ENCODE measurements around the gene CBFA2T2.
"Not testable (repeated sequence)": the region's sequence is repeated elsewhere in the genome, so short reads cannot be mapped to it uniquely, and the experiment has no call there.

The CBFA2T2 gene

DNA sequence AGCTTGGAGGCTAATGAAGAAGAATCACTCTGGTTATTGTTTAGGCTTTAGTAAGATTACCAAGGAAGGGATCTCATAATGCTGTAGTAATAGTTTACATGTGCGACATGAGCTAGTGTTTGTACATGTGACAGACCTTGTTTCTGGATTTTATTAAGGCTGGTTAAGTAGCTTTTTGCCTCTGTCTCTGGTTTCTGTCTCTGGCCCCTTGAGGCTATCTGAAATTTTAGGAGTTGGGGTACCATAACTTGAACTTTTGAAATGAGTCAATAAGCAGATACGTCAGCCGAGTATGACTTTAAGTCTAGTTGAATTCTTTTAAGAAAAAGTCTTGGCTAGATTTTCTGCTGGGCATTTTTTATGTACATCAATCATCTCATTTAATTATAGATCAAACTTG is 9.5 kb downstream of the CBFA2T2 start:
- TF ChIP-seq, protein P1, sequence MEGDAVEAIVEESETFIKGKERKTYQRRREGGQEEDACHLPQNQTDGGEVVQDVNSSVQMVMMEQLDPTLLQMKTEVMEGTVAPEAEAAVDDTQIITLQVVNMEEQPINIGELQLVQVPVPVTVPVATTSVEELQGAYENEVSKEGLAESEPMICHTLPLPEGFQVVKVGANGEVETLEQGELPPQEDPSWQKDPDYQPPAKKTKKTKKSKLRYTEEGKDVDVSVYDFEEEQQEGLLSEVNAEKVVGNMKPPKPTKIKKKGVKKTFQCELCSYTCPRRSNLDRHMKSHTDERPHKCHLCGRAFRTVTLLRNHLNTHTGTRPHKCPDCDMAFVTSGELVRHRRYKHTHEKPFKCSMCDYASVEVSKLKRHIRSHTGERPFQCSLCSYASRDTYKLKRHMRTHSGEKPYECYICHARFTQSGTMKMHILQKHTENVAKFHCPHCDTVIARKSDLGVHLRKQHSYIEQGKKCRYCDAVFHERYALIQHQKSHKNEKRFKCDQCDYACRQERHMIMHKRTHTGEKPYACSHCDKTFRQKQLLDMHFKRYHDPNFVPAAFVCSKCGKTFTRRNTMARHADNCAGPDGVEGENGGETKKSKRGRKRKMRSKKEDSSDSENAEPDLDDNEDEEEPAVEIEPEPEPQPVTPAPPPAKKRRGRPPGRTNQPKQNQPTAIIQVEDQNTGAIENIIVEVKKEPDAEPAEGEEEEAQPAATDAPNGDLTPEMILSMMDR (IDR thresholded peaks at IDR 0.05; ENCODE audit: extremely low read depth, missing control alignments): no peak

DNA sequence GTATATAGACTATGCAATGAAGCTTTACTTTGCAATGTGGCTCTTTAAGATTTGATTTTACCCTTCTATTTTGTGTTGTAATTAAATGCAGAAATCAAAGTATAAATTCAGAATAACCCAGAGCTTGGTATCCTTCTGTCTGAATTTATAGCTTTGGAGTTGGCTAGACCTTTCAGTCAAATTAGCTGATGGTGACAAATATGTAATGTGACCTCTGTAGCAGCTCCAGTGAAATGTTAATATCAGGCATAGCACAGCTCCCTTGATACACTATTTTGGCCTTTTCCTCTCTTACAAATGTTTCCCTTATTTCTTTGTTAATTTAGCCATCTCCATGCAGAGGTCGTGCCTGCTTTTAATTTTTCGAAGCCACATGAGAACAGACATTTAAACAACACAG is 11.1 kb downstream of the CBFA2T2 start:
- TF ChIP-seq, protein P1 (IDR thresholded peaks at IDR 0.05; ENCODE audit: extremely low read depth, missing control alignments): no peak
- DNase-seq (ENCODE audit: low spot score): no peak

More for the DNA sequence above, 9.5 kb downstream of the CBFA2T2 start:
- DNase-seq (ENCODE audit: low spot score): peak; percentile 29

DNA sequence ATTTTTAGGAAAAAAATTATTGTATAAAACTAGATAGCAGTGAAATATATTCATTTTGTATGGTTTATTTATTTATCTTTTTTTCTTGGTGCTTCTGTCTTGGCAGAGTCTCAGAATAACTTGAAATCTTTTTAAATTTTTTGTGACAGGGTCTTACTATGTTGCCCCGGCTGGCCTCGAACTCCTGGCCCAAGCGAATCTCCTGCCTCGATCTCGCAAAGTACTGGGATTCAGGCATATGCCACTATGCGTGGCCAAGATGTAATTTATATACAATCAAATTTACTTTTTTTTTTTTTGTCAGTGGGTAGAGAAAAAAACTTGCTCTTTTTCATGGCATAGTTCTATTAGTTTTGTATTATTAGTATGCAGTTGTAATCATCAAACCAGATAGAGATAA is 13.7 kb downstream of the CBFA2T2 start:
- no peak for DNase-seq (ENCODE audit: low spot score)

DNA sequence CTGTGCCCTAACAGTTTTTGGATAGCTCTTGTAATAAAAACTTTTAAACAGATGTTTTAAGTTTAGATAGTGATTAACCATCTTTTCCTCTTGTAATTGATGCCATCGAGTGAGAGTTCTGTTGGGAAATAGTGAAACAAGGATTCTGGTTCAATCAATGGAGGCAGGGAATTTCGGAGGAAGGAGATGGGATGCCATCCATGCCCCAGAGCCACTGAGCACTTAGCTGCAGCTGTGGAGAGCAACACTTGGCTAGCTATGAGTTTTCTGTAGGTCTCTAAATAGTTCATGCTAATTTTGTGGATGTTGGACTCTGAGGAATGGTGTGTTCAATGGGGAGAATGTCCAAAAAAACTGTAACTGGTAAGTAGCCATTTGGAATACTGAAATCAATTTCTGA is 16.7 kb downstream of the CBFA2T2 start:
- TF ChIP-seq, protein P1 (IDR thresholded peaks at IDR 0.05; ENCODE audit: extremely low read depth, missing control alignments): no peak
- no peak for DNase-seq (ENCODE audit: low spot score)

More for the DNA sequence above, 13.7 kb downstream of the CBFA2T2 start:
- TF ChIP-seq, protein P1 (IDR thresholded peaks at IDR 0.05; ENCODE audit: extremely low read depth, missing control alignments): no peak

DNA sequence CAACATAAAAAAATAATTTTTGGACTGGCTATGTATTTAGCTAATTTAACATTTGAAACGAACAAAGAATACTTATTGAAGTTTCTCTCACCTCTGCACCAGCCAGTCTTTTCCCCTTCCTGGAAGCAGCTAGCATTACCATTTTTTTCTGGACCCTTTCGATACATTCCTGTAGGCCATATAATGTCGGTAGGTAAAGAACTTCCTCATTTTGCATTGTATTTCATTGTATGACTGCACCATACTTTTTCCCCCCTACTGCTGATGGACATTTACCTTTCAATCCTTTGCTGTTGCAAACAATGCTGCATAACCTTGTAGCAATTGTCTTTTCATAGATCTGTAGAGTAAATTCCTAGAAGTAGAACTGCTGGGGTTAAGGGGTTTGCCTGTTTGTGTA is 17.6 kb downstream of the CBFA2T2 start:
- no peak for DNase-seq (ENCODE audit: low spot score)
- TF ChIP-seq, protein P1 (IDR thresholded peaks at IDR 0.05; ENCODE audit: extremely low read depth, missing control alignments): no peak

DNA sequence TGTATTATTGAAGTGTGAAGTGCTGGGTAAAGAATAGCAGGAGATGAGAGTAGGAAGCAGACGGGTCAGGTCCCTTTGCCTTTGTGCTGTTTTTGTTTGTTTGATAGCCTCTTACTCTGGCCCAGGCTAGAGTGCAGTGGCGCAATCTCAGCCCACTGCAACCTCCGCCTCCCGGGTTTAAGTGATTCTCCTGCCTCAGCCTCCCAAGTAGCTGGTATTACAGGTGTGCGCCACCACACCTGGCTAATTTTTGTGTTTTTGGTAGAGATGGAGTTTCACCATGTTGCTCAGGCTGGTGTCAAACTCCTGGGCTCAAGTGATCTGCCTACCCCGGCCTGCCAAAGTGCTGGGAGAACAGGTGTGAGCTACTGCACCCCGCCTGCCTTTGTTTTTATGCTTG is 18.1 kb downstream of the CBFA2T2 start:
- DNase-seq (ENCODE audit: low spot score): not testable (repeated sequence)

DNA sequence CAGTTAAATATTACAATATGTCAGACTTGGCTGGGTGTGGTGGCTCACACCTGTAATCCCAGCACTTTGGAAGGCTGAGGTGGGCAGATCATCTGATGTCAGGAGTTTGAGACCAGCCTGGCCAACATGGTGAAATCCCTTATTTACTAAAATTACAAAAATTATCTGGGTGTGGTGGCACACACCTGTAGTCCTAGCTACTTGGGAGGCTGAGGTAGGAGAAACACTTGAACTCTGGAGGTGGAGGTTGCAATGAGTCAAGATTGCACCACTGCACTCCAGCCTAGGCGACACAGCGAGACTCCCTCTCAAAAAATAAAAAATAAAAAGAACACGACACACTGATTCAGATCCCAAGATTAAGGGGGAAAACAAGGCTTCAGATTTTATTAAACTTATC is 19.2 kb downstream of the CBFA2T2 start:
- DNase-seq (ENCODE audit: low spot score): not testable (repeated sequence)

DNA sequence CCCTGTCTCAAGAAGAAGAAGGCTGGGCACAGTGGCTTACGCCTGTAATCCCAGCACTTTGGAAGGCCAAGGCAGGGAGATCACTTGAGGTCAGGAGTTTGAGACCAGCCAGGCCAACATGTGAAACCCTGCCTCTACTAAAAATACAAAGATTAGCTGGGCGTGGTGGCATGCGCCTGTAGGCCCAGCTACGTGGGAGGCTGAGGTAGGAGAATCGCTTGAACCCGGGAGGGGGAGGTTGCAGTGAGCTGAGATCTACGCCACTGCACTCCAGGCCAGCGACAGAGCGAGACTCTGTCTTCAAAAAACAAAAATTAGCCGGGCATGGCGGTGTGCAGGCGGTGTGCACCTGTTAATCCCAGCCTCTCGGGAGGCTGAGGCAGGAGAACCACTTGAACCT is 22.0 kb downstream of the CBFA2T2 start:
- DNase-seq (ENCODE audit: low spot score): not testable (repeated sequence)

DNA sequence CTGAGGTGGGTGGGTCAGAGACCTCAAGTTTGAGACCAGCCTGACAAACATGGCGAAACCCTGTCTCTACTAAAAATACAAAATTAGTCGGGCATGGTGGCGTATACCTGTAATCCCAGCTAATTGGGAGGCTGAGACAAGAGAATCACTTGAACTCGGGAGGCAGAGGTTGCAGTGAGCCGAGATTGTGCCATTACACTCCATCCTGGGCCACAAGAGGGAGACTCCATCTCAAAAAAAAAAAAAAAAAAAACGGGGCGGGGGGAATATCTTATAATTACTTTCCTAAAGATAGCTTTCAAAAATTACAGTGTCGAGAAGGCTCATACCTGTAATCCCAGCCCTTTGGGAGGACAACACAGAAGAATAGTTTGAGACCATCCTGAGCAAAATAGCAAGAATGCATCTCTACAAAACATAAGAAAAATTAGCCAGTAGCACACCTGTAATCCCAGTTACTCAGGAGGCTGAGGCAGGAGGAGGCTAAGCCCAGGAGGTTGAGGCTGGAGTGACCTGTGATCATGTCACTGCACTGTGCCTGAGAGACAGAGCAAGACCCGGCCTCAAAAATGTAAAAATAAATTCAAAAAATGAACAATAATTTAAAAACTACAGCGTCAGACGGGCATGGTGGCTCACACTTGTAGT is 25.8 kb downstream of the CBFA2T2 start:
- DNase-seq (ENCODE audit: low spot score): no peak
- TF ChIP-seq, protein P1 (IDR thresholded peaks at IDR 0.05; ENCODE audit: extremely low read depth, missing control alignments): no peak

All from GM20000 (cell line).